Activated CD4-positive, alpha-beta T cell treated with anti-CD3 and anti-CD28 coated beads for 24 hours (primary cell): ENCODE results near the gene LNX1.

Source experiments
- DNase-seq, 2 donors: peaks; one replicate each; pipeline ENCODE4 v3.0.0-alpha.2; 2020; ENCODE audit warnings: low read depth in 2 of 2

LNX1 gene

DNA sequence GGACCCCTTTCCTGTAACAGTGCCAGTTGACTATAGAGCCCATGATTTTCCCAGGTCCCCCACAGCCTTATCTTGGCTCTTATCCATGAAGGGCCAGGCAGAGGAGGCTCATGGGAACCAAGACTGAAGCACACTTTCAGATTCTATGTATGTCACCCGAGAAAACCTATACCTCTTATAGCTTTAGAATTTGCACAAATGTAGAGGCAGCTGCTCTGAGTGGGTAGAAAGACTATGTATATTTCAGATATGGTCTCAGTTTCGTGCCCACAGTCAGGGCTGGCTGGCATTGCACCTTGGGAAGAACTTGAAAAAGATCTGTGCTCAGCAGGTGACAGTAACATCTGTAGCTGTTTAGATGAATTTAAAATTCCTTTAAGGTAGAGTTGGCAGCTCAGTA is 8.3 kb upstream of the LNX1 start:
- DNase-seq, result no peak

DNA sequence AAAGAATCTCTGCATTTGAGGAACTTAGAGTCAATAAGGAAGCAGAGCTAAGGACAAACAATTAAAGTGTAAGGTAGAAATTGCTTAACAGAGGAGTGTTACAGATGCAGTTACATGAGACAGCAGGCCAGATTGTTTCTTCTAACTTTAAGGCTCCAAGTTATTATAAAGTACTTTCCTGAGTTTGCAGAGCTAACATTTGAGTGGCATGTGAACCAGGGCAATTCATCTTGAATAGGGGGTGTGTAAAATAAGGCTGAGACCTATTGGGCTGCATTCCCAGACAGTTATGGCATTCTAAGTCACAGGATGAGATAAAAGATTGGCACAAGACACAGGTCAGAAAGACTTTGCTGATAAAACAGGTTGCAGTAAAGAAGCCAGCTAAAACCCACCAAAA is 7.6 kb upstream of the LNX1 start:
- DNase-seq, result no peak

DNA sequence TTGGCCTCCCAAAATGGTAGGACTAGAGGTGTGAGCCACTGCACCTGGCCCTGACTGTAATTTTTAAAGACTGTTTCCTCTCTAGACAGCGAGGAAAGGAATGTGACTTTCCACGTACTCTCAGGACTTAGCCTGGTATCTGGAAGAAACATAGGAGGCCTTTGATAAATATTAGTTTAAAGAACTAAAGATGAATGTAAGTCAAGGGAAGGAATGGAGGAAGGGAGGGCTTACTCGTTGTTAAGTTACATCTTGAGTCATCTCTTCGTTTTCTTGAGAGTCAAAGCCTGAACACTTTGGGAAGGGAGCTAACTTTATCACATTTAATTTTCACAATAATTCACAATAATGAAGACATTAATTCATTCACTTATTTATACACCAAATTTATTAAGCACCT is 7.2 kb upstream of the LNX1 start:
- no peak for DNase-seq

DNA sequence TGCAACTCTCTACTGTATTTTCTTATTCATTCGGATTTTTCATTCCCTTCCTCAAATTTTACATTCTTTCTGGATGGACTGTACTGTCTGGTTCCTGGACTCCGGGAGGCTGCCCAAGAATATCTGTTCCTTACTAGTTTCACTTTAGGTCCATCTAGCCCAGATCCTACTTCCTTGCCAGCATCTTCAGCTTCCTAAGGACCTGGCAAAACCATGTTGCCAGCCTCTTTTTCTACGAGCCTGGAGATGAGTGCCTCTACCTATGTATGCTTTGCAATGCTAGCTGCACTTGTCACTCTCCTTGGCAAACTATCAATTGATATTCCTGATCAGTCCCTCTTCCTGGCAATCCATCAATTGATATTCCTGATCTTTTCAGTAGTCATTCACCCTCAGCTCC is 5.6 kb upstream of the LNX1 start:
- no peak for DNase-seq

DNA sequence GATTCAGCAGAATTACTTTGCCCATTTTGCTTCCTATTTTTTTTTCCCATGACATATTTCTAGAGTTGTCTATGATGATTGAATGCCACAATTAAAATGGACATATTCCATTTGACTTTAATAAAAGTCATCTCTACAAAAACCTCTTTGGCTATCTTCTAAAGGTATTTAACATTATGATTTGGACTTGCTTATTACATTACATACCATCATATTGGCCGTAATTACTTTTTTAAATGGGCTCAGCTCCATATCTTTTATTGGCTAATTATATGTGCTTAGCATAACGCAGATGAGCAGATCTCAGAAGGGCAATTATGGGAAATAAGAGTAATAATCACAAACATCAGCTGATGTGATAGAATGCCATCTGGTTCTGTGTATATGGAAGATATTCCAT is 4.5 kb upstream of the LNX1 start:
- no peak for DNase-seq

DNA sequence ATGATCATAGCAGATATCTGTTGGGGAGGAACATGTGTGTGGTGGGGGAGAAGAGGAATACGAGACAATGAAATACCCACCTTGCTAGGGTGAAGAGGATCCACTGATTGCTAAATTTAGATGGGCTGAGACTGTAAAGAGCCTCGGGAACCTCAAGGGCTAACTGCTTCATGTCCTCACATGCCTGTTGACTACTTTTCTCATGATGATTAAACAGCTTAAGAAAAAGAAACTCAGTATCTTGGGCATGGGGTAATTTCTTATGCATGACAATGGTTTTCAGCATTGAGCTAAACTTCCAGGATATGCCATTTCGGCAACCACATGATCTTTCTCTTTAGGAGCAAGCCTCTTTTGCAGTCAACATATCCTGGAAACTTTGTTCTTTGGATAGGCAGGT is 3.9 kb upstream of the LNX1 start:
- no peak for DNase-seq

DNA sequence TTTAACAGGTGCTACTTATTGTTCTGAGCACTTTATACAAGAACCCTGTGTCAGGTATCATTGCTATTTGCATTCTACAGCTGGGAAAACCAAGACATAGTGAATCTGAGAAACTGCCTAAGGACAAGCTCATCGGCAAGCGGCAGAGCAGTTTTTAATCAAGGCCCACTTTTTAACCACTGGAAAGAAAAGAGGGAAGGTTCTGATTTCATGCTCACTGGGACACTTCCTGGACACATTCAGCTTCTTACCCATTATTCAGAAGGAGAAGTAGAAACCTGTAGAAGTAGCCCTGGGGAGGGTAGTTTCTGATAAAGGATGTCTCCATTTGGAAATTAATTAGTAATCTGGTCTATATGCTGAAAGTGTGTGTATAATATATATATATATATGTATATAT is 2.5 kb upstream of the LNX1 start:
- DNase-seq, result no peak

DNA sequence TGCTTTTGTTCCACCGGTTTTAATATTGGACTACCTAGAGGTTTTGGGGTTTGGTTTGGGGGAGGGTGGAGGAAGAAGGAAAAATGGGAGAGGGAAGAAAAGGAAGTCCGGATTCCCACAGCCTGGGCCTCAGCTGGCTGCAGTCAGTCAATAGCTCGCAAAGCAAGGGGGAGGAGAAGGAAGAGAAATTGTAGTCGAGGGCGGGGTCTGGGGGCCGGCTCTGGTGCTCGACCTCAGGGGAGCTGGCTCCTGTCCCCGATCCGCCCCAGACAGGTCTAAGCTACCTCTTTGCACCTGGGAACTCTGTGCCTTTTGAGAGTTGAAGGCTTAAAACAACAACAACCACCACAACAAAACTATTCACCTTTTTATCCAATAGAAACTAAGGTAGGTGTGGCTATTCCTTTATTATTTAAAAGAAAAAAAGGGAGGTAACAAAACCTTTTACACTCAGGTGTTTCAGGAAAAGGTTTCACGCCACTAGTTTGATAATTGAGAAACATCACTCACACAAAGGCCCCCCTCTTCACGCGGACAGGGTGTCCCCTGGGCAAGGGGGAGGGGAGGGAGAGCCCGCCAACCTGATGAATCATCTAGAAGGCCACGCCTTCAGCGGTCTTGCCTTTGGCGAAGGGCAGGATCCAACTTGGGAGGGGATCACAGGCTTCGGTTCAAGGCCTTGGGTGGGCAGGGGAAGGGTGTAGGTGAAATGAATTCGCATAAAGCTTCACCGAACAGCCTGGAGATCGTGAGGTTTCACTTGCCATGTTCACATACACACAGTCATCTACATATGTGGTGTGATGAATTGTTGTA is 1.6 kb upstream of the LNX1 start:
- no peak for DNase-seq

DNA sequence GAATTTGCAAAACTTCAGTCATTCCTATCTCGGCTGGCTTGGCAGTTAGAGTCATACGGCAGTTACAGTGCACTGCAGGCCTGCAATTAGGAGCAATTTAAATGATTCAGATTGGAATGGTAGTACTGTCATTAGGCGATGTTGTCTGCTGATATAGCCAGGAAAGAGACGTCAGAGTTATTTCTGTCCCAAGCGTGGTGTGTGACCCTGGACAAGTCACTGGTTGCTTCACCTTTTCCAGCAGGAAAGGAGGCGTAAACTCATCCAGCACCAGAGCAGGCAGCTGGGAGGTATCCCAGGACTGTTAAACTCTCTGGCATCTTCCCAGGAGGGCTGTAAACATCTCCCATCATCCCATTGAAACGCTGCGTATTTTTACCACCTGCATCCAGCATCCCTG is 836 bp upstream of the LNX1 start:
- no peak for DNase-seq

DNA sequence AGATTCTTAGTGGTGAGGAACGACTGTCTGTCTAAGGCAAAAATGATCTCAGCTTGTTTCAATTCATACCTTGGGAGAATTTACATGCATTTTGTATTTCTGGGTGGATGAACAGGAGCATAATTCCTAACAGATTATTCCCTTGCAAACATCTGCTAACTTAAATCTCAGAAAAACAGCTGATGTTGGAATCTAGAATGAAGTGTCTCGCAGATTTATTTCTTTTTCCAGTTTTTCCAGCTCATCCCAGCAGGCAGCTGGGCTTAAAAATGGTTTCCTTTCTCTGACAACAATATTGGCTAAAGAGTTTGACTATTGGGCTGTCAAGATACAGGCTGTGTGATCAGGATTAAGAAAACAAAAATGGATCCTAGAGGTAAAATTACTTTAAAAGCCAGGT is 1.1 kb downstream of the LNX1 start:
- DNase-seq, result no peak

DNA sequence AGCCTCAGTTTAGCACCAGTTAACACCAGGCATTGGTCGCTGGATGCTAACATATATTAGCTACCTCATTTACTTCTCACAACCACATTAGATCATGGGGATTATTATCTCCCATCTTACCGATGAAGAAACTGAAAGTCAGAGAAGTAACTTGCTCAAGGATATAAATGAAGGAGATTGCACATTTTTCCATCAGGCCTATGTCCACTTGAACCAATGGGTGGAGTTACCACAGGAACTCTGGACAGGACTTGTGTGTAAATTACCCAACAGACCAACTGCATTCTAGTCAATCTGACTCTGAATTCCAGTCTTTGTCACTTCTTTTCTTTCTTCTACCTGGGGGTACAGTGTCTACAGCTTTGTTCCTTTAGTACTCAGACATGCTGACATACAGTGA is 1.8 kb downstream of the LNX1 start:
- no peak for DNase-seq

DNA sequence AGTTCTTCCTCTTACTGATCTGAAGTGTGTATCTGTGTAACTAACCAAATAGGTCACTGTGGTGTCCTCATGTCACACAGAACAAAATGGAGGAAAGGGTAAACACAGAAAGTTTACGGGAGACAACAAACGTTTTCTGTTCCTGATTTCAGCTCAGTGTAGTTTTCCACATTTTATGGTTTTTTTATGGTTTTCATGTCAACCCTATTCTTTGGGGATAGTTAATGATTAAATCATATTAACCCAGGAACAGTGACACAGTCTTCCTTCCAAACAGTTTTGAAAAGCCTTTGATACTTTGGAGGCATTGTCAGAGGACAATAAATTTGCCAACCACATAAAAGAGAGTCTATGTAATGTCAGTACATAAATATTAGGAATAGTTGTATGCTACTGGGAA is 4.2 kb downstream of the LNX1 start:
- DNase-seq, result no peak

DNA sequence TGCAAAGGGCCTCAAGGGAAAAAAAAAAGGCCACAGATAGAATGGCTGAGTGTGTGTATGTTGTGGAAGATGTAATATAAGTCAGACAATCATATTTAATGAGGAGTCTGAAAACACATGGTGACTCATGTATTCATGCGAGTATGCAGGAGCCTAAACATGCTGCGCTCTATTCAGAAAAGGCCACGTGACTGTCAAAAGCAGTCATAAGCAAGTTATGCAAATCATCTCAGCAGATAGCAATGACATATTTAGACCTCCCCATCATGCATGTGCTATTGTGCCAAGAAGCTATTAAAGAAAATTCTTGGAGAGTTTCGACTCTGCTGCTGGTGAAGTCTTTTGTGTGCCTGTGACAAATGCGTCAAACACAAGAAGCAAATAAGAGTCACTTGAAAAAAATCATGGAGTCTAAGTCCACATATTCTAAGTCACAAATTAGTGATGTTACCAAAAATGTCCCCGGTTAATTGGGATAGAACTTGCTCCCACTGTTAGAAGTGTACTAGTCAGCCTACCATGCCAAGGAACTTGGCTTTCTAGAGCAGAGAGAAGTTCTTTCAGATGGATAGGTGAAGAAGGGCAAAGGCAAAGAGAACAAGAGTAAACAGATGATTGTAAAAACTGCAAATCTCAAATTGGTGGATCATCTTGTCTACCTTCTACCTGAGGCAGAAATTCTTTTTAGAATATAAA is 5.0 kb downstream of the LNX1 start:
- DNase-seq, result no peak

DNA sequence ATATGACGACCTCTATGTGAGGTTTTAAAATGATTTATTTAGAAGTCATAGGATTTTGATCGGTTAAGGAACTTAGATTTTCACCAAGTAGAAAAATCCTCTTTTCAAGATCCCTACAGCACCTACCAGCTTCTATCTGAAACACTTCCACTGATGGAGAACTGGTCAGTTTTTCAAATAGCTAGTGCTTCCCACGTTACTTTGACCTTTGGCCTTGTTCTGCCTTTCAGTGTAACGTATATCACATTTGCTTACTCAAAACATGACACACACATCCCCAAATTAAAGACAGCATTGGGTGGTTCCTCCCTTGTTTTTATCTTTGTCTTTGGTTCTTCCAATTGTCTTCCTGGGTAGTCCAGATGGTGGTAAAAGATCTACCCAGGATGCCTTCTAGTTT is 6.6 kb downstream of the LNX1 start:
- DNase-seq, result no peak

DNA sequence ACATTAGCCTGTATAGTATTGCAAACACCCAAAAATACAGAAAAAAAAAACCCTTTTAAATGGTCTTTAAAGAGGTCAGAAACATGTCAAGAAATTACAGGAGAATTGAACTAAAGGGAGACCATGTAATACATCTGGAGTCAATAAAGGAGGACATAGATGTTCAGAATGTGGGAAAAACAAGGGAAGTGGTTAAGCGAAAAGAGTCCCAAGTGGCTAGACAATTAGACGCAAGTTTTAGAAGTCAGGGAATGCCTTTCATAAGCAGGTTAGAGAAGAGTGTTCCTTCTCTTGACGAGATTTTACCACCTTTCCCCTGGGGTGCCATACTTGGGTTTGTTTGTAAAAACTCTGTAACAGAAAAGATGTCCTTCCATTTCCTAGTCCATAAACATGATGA is 7.8 kb downstream of the LNX1 start:
- no peak for DNase-seq

DNA sequence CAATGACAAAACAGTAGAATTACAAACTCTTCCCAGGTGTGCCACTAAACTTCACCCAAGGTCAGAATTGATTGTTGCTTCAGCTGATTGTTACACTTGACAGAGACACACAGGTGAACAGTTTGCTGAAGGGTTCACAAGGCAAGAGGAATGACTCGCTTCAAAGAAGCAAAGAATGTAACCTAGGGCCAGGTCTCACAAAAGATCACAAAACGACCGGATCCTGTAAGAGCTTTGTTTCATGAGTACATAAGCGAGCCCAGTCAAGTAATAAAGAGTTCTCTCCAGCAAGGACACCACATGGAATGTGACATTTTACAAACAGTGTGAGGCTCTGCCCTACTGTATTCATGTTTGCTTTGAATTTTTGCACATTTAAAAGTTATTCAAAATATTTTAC is 9.1 kb downstream of the LNX1 start:
- no peak for DNase-seq

DNA sequence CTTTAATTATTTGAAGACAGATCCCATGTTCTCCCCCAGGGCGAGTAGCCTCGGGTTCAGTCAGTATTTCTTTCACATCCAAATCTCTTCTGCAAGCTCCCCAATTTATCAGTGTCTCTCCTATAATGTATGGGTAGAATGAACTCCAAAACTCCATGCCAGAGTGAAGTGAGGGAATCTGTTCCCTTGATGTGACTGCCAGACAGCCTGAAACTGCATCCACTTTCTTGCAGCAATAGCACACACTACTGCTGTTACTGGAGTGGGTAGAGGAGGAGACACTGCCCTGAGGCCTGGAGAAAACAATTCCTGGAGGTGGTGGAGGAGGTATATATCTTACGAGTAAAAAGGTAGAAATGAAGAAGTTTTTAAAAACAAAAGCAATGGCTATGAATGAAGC is 11.0 kb downstream of the LNX1 start:
- no peak for DNase-seq

DNA sequence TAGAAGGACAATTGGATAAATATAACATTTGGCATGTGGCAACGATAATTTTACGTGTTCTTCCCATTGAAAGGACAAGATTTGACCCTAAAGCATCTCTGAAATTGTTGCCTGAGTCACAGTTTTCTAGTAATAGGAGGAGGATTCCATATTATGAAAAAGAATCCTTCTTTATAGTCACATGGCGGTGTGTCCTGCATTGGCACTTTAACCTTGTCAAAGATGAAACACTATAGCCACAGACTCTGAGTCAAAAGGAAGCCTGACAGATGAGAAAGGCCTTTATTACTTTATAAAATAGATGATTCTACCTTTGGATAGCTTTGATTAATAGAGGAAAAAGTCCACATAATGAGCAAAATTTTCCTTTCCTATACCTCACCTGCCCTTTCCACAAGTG is 11.5 kb downstream of the LNX1 start:
- DNase-seq, result no peak

DNA sequence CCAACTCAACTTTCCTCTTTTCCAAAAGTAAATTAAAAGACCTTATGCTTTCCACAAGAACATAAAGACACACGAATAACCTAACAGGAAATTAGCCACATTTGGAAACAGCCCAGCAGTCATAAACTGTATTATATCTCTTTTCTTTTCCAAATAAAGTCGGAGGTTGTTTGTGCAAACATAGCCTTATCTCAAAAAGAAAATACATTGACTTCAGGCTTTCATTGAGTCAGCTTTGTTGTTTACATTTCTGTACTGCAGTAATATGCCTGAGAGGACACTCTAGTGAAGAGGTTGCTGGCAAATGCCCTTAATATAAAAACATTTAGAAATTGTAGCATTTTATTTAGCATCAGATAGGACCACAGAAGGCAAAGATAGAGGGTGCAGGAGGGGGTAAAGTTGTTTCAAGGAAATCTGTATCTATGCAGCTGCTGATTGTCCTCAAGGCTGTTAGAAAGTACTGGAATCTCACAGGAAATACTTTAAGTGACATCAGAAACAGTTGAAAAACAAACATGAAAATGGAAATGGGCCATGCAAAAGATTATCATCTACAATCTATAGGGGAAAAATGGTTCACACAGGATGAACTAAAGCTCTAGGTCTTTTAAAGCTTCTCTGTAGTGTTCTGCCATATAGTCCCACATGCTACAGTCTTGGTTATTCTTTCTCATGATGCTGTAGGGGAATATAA is 14.5 kb downstream of the LNX1 start:
- DNase-seq, result no peak

DNA sequence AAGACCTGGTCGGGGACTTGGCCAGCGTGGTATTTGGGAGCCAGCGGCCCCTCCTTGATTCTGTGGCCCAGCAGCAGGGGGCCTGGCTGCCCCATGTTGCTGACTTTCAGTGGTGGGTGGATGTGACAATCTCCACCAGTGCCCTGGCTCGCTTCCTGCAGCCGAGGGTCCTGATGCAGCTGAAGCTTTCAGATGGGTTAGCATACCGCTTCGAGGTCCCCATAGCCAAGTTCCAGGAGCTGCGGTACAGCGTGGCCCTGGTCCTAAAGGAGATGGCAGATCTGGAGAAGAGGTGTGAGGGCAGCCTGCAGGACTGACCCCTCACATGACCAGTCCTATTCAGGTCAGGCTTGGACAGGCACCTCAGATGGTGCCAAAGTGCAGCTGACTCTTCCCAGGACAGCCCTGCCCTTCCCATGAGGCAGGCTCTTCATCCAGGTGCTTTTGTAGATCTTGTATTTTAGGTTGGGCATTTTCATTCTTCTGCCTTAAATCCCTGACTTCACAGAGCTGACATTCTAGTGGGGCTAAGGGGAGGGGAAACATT is 15.1 kb downstream of the LNX1 start:
- DNase-seq, result no peak

DNA sequence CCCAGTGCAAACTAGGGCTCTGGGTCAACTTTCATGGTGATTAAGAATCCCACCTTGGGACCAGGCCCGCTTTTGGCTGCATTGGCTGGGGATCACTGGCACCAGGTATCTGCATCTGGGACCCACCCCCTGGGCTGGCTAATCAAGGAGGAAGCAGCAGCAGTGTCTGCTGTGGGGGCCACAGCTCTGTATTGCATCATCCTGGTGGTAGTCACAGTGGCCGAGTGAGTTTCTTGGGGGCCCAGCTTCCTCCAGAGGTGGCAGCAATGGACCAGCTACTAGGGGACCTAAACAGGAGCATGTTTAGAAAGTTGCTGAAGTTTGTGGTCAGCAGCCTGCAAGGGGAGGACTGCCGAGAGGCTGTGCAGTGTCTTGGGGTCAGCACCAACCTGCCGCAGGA is 15.7 kb downstream of the LNX1 start:
- DNase-seq, result no peak

DNA sequence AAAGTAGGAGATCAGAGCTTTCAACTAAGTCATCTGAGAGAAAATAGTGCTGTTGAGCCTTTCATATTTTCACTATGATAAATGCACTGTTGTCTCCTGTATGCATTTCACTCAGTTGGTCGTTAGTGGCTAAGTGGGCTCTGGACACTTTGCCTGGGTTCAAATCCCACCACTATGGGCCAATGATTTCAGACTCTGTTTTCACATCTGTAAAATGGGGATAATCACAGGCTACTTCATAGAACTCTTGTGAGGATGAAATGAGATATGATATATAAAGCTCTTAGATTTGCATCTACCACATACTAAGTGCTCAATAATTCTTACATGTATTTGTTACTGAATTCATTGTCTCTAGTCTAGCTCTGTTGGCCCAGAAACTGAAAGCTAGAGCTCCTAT is 16.8 kb downstream of the LNX1 start:
- DNase-seq, result no peak

DNA sequence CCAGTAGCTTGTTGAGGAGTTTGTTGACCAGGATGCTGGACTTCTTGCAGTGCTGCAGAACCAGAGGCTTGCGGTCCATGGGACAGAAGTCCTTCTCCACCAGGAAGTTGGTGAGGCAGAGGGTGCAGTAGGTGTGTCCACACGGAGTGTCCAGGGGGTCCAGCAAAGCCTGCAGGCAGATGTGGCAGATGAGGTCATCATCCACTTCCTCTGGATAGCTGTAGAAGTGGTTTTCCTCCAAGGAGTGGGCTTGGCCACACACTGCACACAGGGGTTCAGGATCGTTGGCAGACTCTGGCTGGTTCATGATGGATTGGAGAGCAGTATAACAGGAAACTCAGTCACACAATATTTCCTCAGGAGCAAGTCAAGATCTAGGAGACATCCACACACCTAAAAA is 17.6 kb downstream of the LNX1 start:
- DNase-seq, result no peak
